HCT116 (cell line): ENCODE data around the gene SLCO2B1. TPM values are rescaled to one million over a fixed set of nuclear protein-coding genes. Genes with fewer than 3 reads are reported as not detected.

Experiments used
- ATAC-seq: fragments of 200-7000 bp; cut with Tn5 transposase; 2 replicates; pipeline ENCODE4 v1.9.1; 2020; ENCODE audit warnings: mild to moderate bottlenecking, moderate library complexity
- BruUV-seq: library from RNA; stranded (reverse); fragments of 400-500 nt; replicated peaks from 2 replicates; lab custom pipeline; 2021; lab: Mats Ljungman, UMichigan
- CTCF ChIA-PET: fragments of 300-600 bp; sonication (Branson Sonifier 250); formaldehyde crosslinking; loops from one replicate; lab custom pipeline; 2021; ENCODE audit warnings: antibody characterized with exemption; lab: Charles Lee
- POLR2A ChIA-PET: fragments of 300-600, 350-600 bp; sonication (Branson Sonifier 250); formaldehyde crosslinking; loops from one replicate; lab custom pipeline; 2021; ENCODE audit warnings: antibody characterized with exemption; lab: Charles Lee
- RAD21 ChIA-PET, 2 experiments: fragments of 300-600 bp; sonication (Branson Sonifier 250); formaldehyde crosslinking; loops; one replicate each; lab custom pipeline; 2023; ENCODE audit warnings: low total read pairs in 2 of 2; ENCODE audit not compliant: uncharacterized antibody in 2 of 2, unreplicated experiment in 2 of 2, low non-redundant PET in 1 of 2; lab: Charles Lee
- DNase-seq: peaks from one replicate; pipeline ENCODE4 v3.0.0-alpha.2; 2010; ENCODE audit warnings: low read depth, low spot score
- H2AFZ ChIP-seq: fragments of 200-600 bp; shearing (Covaris generic), sonication (generic); 2 replicates; pipeline ENCODE4 v1.6.1; 2017; ENCODE audit warnings: low read depth, mixed run types, mixed read lengths, antibody characterized with exemption, low read length; ENCODE audit not compliant: poor library complexity, severe bottlenecking
- H3K27ac ChIP-seq: 2 replicates; pipeline ENCODE4 v1.5.1; 2012; ENCODE audit warnings: low read depth, low read length
- H3K27me3 ChIP-seq: fragments of 200-600 bp; sonication (generic); 2 replicates; pipeline ENCODE4 v1.6.1; 2016; ENCODE audit warnings: mixed run types, low read length, mixed read lengths; ENCODE audit not compliant: insufficient read depth
- H3K36me3 ChIP-seq, 2 experiments: fragments of 200-500 bp in 1 of 2; fragments of 200-600 bp in 1 of 2; sonication (Bioruptor generic) in 1 of 2; sonication (generic) in 1 of 2; 2 replicates each; pipeline versions ENCODE4 v1.5.1 to v1.6.1; 2014 to 2016; ENCODE audit warnings: low read length in 2 of 2, inconsistent platforms in 1 of 2, mixed read lengths in 1 of 2, mixed run types in 1 of 2; ENCODE audit not compliant: insufficient read depth in 2 of 2, control insufficient read depth in 1 of 2
- H3K4me1 ChIP-seq, 2 experiments: fragments of 200-600 bp in 1 of 2; sonication (generic) in 1 of 2; 2 replicates each; pipeline versions ENCODE4 v1.5.1 to v1.6.1; 2012 to 2017; ENCODE audit warnings: low read length in 2 of 2, inconsistent platforms in 1 of 2, mild to moderate bottlenecking in 1 of 2, mixed read lengths in 1 of 2, mixed run types in 1 of 2, moderate library complexity in 1 of 2; ENCODE audit not compliant: insufficient read depth in 2 of 2, control insufficient read depth in 1 of 2
- H3K4me2 ChIP-seq: fragments of 200-600 bp; sonication (generic); 2 replicates; pipeline ENCODE4 v1.6.1; 2017; ENCODE audit warnings: mixed run types, low read length, mixed read lengths
- H3K4me3 ChIP-seq, 2 experiments: fragments of 200-600 bp in 1 of 2; sonication (generic) in 1 of 2; replicated peaks in 1 of 2; 2 replicates each; pipeline ENCODE4 v1.5.1; 2011 to 2016; ENCODE audit warnings: low read length in 2 of 2, control low read depth in 1 of 2, low read depth in 1 of 2, mild to moderate bottlenecking in 1 of 2, mixed read lengths in 1 of 2, mixed run types in 1 of 2
- H3K79me2 ChIP-seq: fragments of 200-600 bp; sonication (generic); 2 replicates; pipeline ENCODE4 v1.6.1; 2017; ENCODE audit warnings: mild to moderate bottlenecking, mixed run types, low read length, moderate library complexity, mixed read lengths; ENCODE audit not compliant: insufficient read depth
- H3K9ac ChIP-seq: fragments of 200-600 bp; sonication (generic); 2 replicates; pipeline ENCODE4 v1.6.1; 2016; ENCODE audit warnings: low read length, mixed read lengths
- H3K9me2 ChIP-seq: fragments of 200-600 bp; sonication (generic), shearing (Covaris generic); 2 replicates; pipeline ENCODE4 v1.6.1; 2017; ENCODE audit warnings: mixed run types, mild to moderate bottlenecking, moderate library complexity; ENCODE audit not compliant: insufficient read depth
- H3K9me3 ChIP-seq, 2 experiments: fragments of 200-500 bp in 1 of 2; fragments of 200-600 bp in 1 of 2; sonication (Bioruptor generic) in 1 of 2; sonication (generic) in 1 of 2; 2 replicates each; pipeline ENCODE4 v1.6.1; 2014 to 2017; ENCODE audit warnings: low read length in 2 of 2, mixed read lengths in 2 of 2, inconsistent platforms in 1 of 2, low read depth in 1 of 2, mild to moderate bottlenecking in 1 of 2, mixed run types in 1 of 2, moderate library complexity in 1 of 2; ENCODE audit not compliant: control insufficient read depth in 1 of 2, insufficient read depth in 1 of 2
- H4K20me1 ChIP-seq: fragments of 200-600 bp; sonication (generic), shearing (Covaris generic); 2 replicates; pipeline ENCODE4 v1.6.1; 2017; ENCODE audit warnings: mixed run types, mild to moderate bottlenecking, moderate library complexity; ENCODE audit not compliant: insufficient read depth
- ATF3 ChIP-seq: IDR thresholded peaks from 2 replicates; pipeline ENCODE4 v1.6.1; 2012
- CBX3 ChIP-seq: IDR thresholded peaks from 2 replicates; pipeline ENCODE4 v1.6.1; 2012; ENCODE audit warnings: low read depth
- CEBPB ChIP-seq: IDR thresholded peaks from 2 replicates; pipeline ENCODE4 v1.6.1; 2012; ENCODE audit warnings: low read depth
- CTCF ChIP-seq, 3 experiments: fragments of 200-600 bp in 1 of 3; sonication (generic) in 1 of 3; IDR thresholded peaks in 2 of 3; conservative IDR thresholded peaks in 1 of 3; 2 replicates each; pipeline ENCODE4 v1.5.1; 2012 to 2017; ENCODE audit warnings: low read depth in 2 of 3, low read length in 2 of 3, antibody characterized with exemption in 1 of 3, borderline replicate concordance in 1 of 3, control low read depth in 1 of 3, mild to moderate bottlenecking in 1 of 3, mixed read lengths in 1 of 3, mixed run types in 1 of 3, moderate library complexity in 1 of 3; ENCODE audit not compliant: insufficient read depth in 1 of 3
- EGR1 ChIP-seq: IDR thresholded peaks from 2 replicates; pipeline ENCODE4 v1.6.1; 2012; ENCODE audit warnings: low read depth
- ELF1 ChIP-seq: IDR thresholded peaks from 2 replicates; pipeline ENCODE4 v1.6.1; 2012; ENCODE audit warnings: low read depth, borderline replicate concordance
- FOSL1 ChIP-seq: IDR thresholded peaks from 2 replicates; pipeline ENCODE4 v1.6.1; 2012; ENCODE audit warnings: low read depth
- RAD21 ChIP-seq: IDR thresholded peaks from 2 replicates; pipeline ENCODE4 v1.6.1; 2012; ENCODE audit warnings: low read depth, mild to moderate bottlenecking
- REST ChIP-seq: IDR thresholded peaks from 2 replicates; pipeline ENCODE4 v1.6.1; 2012; ENCODE audit warnings: low read depth
- SIN3A ChIP-seq: IDR thresholded peaks from 2 replicates; pipeline ENCODE4 v1.6.1; 2012; ENCODE audit warnings: low read depth
- SRF ChIP-seq: IDR thresholded peaks from 2 replicates; pipeline ENCODE4 v1.6.1; 2012; ENCODE audit warnings: low read depth
- TCF7L2 ChIP-seq: IDR thresholded peaks from 2 replicates; pipeline ENCODE4 v1.7.0; 2011; ENCODE audit warnings: borderline replicate concordance, inconsistent platforms; ENCODE audit not compliant: insufficient read depth, insufficient read length; ENCODE audit errors: extremely low read depth
- ZBTB33 ChIP-seq: IDR thresholded peaks from 2 replicates; pipeline ENCODE4 v1.6.1; 2011; ENCODE audit warnings: mild to moderate bottlenecking, low read length, moderate library complexity; ENCODE audit not compliant: insufficient replicate concordance; ENCODE audit errors: extremely low read depth
- intact Hi-C: fragments of 100-400 bp; cut with micrococcal nuclease; formaldehyde crosslinking; loops from 2 replicates; pipeline ENCODE4 v1.10.0; 2022
- total RNA-seq: library from RNA; stranded (reverse); gene quantifications from one replicate; pipeline ENCODE4 v1.2.1, GENCODE V29; 2021; ENCODE audit not compliant: unreplicated experiment

SLCO2B1 gene
- total RNA-seq, 1 experiment from 2014 or later = 0.81 TPM

GRCh38 chr11:75165721-75166120, 14.8 kb downstream of the SLCO2B1 start:
- H4K20me1 ChIP-seq = no peaks in the 10 kb centered on the region
- TF ChIP-seq FOSL1 (no peak), SIN3A (no peak), CBX3 (no peak), ELF1 (no peak), ATF3 (no peak), CTCF (IDR thresholded peaks at IDR 0.05 in 2 of 3, conservative IDR thresholded peaks at IDR 0.05 in 1 of 3; ENCODE audit: borderline replicate concordance in 1 of 3, insufficient read depth in 1 of 3, low read depth in 2 of 3, low read length in 2 of 3) (no peak), CEBPB (no peak), EGR1 (no peak), SRF (no peak)
- TF ChIP-seq, all 23 proteins: peak for 0
- Histone ChIP-seq H3K4me3 (no peak overlapping the region), H3K9me3 (no peaks in the 10 kb centered on the region), H3K4me2 (no peak overlapping the region), H3K27me3 (0 out of 2 replicates have a peak, but pooled peaks cover 4% of the 10 kb centered on the region), H3K36me3 (no peaks in the 10 kb centered on the region), H3K9ac (no peak overlapping the region), H2AFZ (no peak overlapping the region), H3K4me1 (peaks cover 0 to 4% of the 10 kb centered on the region in 2 experiments; a peak in 2 of 4 replicates), H3K27ac (no peak overlapping the region), H3K9me2 (no peaks in the 10 kb centered on the region), H3K79me2 (no peaks in the 10 kb centered on the region)
- POLR2A ChIA-PET = no interaction called here
- intact Hi-C loops = no loop called here
- DNase-seq (no peak), ATAC-seq (no peak)
- CTCF ChIA-PET = no interaction called here
- BruUV-seq = no TSS peak
- RAD21 ChIA-PET = no interaction called here

- Histone ChIP-seq H3K27me3 (no peaks in the 10 kb centered on the region), H3K4me2 (no peak overlapping the region), H2AFZ (no peak overlapping the region), H3K9ac (no peak overlapping the region), H3K4me3 (no peak overlapping the region), H4K20me1 (no peaks in the 10 kb centered on the region), H3K4me1 (peaks cover 0 to 4% of the 10 kb centered on the region in 2 experiments; a peak in 2 of 4 replicates), H3K9me3 (no peaks in the 10 kb centered on the region), H3K36me3 (no peaks in the 10 kb centered on the region), H3K9me2 (no peaks in the 10 kb centered on the region), H3K79me2 (no peaks in the 10 kb centered on the region), H3K27ac (no peak overlapping the region)
- ChIA-PET RAD21 (no interaction called here), CTCF (no interaction called here), POLR2A (no interaction called here)
- no peak for ATAC-seq
- no peak for DNase-seq
- no TSS peak for BruUV-seq
- intact Hi-C loops = no loop called here
- TF ChIP-seq TCF7L2 (no peak), REST (no peak), CEBPB (no peak), RAD21 (no peak), ZBTB33 (no peak)
Observed at GRCh38 chr11:75166791-75167190, 15.9 kb downstream of the SLCO2B1 start.
